Activated B cell treated with CpG ODN at 0.5 μM for 24 hours (primary cell): Measurements from ENCODE around the gene SLC25A6. TPM values are rescaled to one million over a fixed set of nuclear protein-coding genes. Genes with fewer than 3 reads are reported as not detected.
A peak's percentile ranks its signal among the peaks of the same experiment; 100 is the strongest.

Source experiments
- ATAC-seq: fragments of 200-7000 bp; cut with Tn5 transposase; one replicate; pipeline ENCODE4 v1.10.0; 2021; ENCODE audit warnings: low read depth, mild to moderate bottlenecking, moderate library complexity
- CTCF ChIA-PET: fragments of 350-600 bp; sonication (Branson Sonifier 250); formaldehyde crosslinking; loops from one replicate; lab custom pipeline; 2021; ENCODE audit warnings: antibody characterized with exemption; lab: Charles Lee
- POLR2A ChIA-PET: fragments of 350-600 bp; sonication (Branson Sonifier 250); formaldehyde crosslinking; loops from one replicate; lab custom pipeline; 2021; ENCODE audit warnings: antibody characterized with exemption; lab: Charles Lee
- DNase-seq: peaks from one replicate; pipeline ENCODE4 v3.0.0; 2022
- H3K27ac Mint-ChIP-seq: one replicate; pipeline ENCODE4 v1.8.0; 2020; ENCODE audit warnings: mixed read lengths
- H3K27me3 Mint-ChIP-seq: one replicate; pipeline ENCODE4 v1.8.0; 2021; ENCODE audit warnings: mixed read lengths
- H3K36me3 Mint-ChIP-seq: one replicate; pipeline ENCODE4 v1.8.0; 2021; ENCODE audit warnings: low read depth, mixed read lengths
- H3K4me1 Mint-ChIP-seq: one replicate; pipeline ENCODE4 v1.8.0; 2021; ENCODE audit warnings: mixed read lengths
- H3K4me3 Mint-ChIP-seq: one replicate; pipeline ENCODE4 v1.8.0; 2020; ENCODE audit warnings: mild to moderate bottlenecking, mixed read lengths
- H3K9me3 Mint-ChIP-seq: one replicate; pipeline ENCODE4 v1.8.0; 2020; ENCODE audit warnings: mixed read lengths
- intact Hi-C: fragments of 100-400 bp; cut with micrococcal nuclease; formaldehyde crosslinking; loops from one replicate; pipeline ENCODE4 v1.15.1; 2024
- total RNA-seq: library from RNA; stranded (reverse); gene quantifications from 2 replicates; pipeline ENCODE4 v1.2.3, GENCODE V29; 2022
- TF ChIP-seq, protein P1 (sequence below): fragments of 200-600 bp; IDR thresholded peaks from one replicate; pipeline ENCODE4 v1.8.0; 2022; ENCODE audit warnings: antibody characterized with exemption, mild to moderate bottlenecking

Gene SLC25A6
- total RNA-seq, 1 donor from 2014 or later: 436 TPM

DNA sequence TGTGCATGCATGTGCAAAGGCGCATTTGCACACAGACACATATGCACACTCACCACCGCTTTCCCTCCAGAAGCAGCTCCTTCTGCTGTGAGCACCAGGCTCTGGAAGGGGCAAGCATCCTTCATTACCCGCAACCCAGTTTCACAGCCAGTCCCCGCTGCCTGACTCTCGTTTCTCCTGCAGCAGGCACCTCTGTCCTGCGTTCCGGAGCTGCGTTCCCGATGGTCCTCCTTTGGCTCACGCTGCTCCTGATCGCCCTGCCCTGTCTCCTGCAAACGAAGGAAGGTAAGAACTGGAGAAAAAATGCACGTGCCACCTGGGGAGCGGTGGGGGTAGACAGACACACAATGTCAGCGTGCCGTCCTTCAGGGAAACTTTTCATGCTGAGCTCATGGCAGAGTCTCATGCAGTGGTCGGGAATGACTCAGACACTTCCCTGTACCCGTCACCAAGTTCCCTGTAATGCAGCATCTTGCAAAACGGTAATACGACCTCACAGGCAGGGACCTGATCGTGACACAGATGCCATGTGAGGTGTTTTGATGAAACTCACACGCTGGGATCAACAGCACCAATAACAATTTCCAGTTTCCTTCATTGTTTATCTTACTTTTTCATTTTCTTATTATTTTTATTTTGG, 50.2 kb downstream of the SLC25A6 start:
- intact Hi-C loops: no loop called here
- TF ChIP-seq, protein P1, sequence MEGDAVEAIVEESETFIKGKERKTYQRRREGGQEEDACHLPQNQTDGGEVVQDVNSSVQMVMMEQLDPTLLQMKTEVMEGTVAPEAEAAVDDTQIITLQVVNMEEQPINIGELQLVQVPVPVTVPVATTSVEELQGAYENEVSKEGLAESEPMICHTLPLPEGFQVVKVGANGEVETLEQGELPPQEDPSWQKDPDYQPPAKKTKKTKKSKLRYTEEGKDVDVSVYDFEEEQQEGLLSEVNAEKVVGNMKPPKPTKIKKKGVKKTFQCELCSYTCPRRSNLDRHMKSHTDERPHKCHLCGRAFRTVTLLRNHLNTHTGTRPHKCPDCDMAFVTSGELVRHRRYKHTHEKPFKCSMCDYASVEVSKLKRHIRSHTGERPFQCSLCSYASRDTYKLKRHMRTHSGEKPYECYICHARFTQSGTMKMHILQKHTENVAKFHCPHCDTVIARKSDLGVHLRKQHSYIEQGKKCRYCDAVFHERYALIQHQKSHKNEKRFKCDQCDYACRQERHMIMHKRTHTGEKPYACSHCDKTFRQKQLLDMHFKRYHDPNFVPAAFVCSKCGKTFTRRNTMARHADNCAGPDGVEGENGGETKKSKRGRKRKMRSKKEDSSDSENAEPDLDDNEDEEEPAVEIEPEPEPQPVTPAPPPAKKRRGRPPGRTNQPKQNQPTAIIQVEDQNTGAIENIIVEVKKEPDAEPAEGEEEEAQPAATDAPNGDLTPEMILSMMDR: no peak
- no peak overlapping the region for H3K27ac Mint-ChIP-seq
- H3K36me3 Mint-ChIP-seq: peaks cover 6% of the 10 kb centered on the region
- peaks cover 5% of the 10 kb centered on the region for H3K4me1 Mint-ChIP-seq
- H3K27me3 Mint-ChIP-seq: no peaks in the 10 kb centered on the region
- ChIA-PET POLR2A (no interaction called here), CTCF (no interaction called here)
- no peak for DNase-seq
- H3K9me3 Mint-ChIP-seq: no peaks in the 10 kb centered on the region
- no peak for ATAC-seq
- no peak overlapping the region for H3K4me3 Mint-ChIP-seq

DNA sequence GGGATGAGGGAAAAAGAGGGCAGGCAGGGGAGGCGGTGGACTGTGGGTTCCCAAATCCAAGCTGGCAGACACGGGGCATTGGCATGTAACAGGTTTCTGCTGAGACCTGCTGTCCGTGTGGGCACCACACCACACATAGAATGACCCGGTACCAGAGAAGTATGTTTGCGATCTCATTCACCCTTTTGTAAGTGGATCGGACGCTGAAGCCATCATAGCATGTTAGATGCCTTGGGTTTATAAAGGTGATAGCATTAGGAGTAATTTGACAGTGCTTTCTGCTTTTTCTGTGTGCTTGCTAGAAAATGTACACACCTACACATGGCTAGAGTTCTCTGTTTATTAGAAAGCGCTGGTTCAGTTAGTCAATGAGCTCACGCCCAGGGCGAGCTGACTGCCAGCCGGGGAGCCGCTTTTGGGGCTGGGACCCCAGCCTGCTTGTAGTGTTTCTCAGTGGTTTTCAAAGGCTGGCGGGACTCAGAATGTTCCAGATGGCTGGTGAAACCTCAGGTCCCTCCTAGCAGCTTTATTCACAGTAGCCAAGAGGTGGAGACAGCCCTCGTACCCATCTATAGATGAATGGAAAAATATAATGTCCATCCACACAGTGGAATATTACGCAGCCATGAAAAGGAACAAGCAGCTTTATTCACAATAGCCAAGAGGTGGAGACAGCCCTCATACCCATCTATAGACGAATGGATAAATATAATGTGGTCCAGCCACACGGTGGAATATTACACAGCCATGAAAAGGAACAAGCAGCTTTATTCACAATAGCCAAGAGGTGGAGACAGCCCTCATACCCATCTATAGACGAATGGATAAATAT, 54.7 kb downstream of the SLC25A6 start:
- H3K27ac Mint-ChIP-seq: peak overlapping the region; percentile 59
- peaks cover 2% of the 10 kb centered on the region for H3K9me3 Mint-ChIP-seq
- H3K36me3 Mint-ChIP-seq: peaks cover 3% of the 10 kb centered on the region
- DNase-seq: no peak
- intact Hi-C loops: loop anchor here (10.0 kb wide), 1 partner anchor 92 kb away; no protein-coding TSS in a partner anchor
- TF ChIP-seq, protein P1: no peak
- POLR2A ChIA-PET: no interaction called here
- CTCF ChIA-PET: no interaction called here
- peak overlapping the region; percentile 86 for H3K4me3 Mint-ChIP-seq
- H3K27me3 Mint-ChIP-seq: no peaks in the 10 kb centered on the region
- H3K4me1 Mint-ChIP-seq: peaks cover 22% of the 10 kb centered on the region
- ATAC-seq: peak; percentile 34

DNA sequence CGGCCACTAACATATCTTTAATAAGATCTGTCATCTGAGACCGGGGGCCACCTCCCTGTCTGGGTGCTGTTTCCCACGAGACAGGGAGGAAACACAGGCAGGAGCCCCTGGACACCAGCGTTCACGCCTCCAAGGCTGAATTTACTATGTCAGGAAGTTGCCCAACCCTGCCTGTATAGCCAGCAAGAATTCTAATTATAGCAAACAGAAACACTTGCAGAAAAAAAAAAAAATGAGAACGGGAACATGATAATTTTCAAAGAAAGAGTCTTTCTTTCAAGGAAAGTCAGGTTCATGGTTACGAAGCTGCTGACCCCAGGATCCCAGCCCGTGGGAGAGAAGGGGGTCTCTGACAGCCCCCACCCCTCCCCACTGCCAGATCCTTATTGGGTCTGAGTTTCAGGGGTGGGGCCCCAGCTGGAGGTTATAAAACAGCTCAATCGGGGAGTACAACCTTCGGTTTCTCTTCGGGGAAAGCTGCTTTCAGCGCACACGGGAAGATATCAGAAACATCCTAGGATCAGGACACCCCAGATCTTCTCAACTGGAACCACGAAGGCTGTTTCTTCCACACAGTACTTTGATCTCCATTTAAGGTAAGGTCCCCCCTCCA, 55.5 kb downstream of the SLC25A6 start, which contains the start of gene IL3RA:
TSS of gene IL3RA (plus strand) at position 455 of the 613 bp plus-strand sequence. CDS start 4,981 bp downstream, outside the sequence.
- TF ChIP-seq, protein P1: no peak
- ATAC-seq: peak; percentile 45
- Mint-ChIP-seq H3K27me3 (no peaks in the 10 kb centered on the region), H3K27ac (peak within 1 kb of the TSS; percentile 59), H3K36me3 (no peaks in the 10 kb centered on the region), H3K4me3 (peak within 1 kb of the TSS; percentile 86), H3K4me1 (peaks cover 22% of the 10 kb centered on the region), H3K9me3 (peaks cover 2% of the 10 kb centered on the region)
- no peak for DNase-seq
- ChIA-PET POLR2A (no interaction called here), CTCF (no interaction called here)
- intact Hi-C loops: loop anchor here (10.0 kb wide), 1 partner anchor 92 kb away; no protein-coding TSS in a partner anchor

Other genes starting within 250 kb of the SLC25A6 start
- gene CRLF2, start 179.5 kb downstream of the SLC25A6 start, total RNA-seq: not detected in 2 replicates
- 0.69 TPM in 1 of 2 replicates, not detected in the other for gene CSF2RA, start 123.3 kb downstream of the SLC25A6 start, total RNA-seq
- 0.53 and 0.66 TPM in 2 replicates for gene IL3RA, start 55.3 kb downstream of the SLC25A6 start, total RNA-seq
- 49.2 and 52.1 TPM in 2 replicates for gene ASMTL, start 60.8 kb upstream of the SLC25A6 start, total RNA-seq
- 315 and 332 TPM in 2 replicates for gene P2RY8, start 145.1 kb upstream of the SLC25A6 start, total RNA-seq
- 75.7 and 84.7 TPM in 2 replicates for gene AKAP17A, start 199.5 kb upstream of the SLC25A6 start, total RNA-seq
- 0.44 and 0.69 TPM in 2 replicates for gene ASMT, start 222.9 kb upstream of the SLC25A6 start, total RNA-seq